ENCODE data around the gene HARBI1.

DNA sequence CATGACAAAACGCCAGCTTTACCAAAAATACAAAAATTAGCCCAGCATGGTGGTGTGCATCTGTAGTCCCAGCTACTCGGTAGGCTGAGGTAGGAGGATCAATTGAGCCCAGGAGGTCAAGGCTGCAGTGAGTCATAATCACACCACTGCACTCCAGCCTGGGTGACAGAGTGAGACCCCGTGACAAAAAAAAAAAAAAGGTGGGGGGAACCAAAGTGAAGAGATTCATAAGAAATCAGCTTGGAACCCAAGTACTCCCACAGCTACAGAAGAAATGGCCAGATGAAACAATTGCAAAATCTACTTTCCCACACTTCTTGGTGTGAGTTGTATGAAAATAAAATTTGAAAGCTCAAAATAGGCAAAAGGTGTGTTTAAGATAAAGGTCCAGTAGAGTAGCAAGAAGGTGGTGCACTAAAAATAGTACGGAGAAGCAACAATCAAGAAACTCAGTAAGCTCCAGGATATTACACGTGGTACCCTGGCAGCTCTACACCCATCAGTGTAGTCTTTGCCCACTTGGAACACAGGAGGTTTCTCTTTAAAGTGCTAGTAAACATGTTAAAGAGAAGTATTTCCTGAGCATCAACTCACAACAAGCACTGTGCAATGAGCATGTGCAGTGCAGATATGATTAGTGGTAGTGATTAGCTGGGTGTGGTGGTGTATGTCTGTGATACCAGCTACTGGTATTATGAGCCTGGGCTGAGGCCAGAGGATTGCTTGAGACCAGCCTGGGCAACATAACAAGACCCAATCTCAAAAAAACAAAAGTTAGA, 5.3 kb downstream of the HARBI1 start:
- TF ChIP-seq POLR2AphosphoS5 (IDR thresholded peaks at IDR 0.05; ENCODE audit: low read depth, low read length) (no peak), CTCF (IDR thresholded peaks at IDR 0.05) (no peak), TAF1 (IDR thresholded peaks at IDR 0.05; ENCODE audit: borderline replicate concordance, low read depth, low read length) (no peak), TCF12 (IDR thresholded peaks at IDR 0.05) (no peak)
- TF ChIP-seq, protein P1, sequence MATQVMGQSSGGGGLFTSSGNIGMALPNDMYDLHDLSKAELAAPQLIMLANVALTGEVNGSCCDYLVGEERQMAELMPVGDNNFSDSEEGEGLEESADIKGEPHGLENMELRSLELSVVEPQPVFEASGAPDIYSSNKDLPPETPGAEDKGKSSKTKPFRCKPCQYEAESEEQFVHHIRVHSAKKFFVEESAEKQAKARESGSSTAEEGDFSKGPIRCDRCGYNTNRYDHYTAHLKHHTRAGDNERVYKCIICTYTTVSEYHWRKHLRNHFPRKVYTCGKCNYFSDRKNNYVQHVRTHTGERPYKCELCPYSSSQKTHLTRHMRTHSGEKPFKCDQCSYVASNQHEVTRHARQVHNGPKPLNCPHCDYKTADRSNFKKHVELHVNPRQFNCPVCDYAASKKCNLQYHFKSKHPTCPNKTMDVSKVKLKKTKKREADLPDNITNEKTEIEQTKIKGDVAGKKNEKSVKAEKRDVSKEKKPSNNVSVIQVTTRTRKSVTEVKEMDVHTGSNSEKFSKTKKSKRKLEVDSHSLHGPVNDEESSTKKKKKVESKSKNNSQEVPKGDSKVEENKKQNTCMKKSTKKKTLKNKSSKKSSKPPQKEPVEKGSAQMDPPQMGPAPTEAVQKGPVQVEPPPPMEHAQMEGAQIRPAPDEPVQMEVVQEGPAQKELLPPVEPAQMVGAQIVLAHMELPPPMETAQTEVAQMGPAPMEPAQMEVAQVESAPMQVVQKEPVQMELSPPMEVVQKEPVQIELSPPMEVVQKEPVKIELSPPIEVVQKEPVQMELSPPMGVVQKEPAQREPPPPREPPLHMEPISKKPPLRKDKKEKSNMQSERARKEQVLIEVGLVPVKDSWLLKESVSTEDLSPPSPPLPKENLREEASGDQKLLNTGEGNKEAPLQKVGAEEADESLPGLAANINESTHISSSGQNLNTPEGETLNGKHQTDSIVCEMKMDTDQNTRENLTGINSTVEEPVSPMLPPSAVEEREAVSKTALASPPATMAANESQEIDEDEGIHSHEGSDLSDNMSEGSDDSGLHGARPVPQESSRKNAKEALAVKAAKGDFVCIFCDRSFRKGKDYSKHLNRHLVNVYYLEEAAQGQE (IDR thresholded peaks at IDR 0.05; ENCODE audit: low read depth, low read length): no peak
- TF ChIP-seq, protein P2, sequence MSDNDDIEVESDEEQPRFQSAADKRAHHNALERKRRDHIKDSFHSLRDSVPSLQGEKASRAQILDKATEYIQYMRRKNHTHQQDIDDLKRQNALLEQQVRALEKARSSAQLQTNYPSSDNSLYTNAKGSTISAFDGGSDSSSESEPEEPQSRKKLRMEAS (IDR thresholded peaks at IDR 0.05; ENCODE audit: low read depth): no peak

Data from SK-N-SH (cell line).